ENCODE measurements around the gene LRMDA. TPM values are rescaled to one million over a fixed set of nuclear protein-coding genes. Genes with fewer than 3 reads are reported as not detected.

LRMDA gene
- total and polyA plus RNA-seq, 2 of the 4 experiments (the other 2 are of a cell fraction): 0.07 TPM; not detected in 1

- no peak overlapping the region for H2BK20ac ChIP-seq (ENCODE audit: low read depth, low read length)
- H3K4me1 ChIP-seq (ENCODE audit: control insufficient read depth, insufficient read depth, low read length): no peaks in the 10 kb centered on the region
- in situ Hi-C loops (cut with MboI; ENCODE audit: low sequenced_read_pairs) (loop anchor here (10.0 kb wide), 1 partner anchor 508 kb away; no protein-coding TSS in a partner anchor), intact Hi-C loops (cut with micrococcal nuclease) (loop anchor here (10.0 kb wide), 1 partner anchor 618 kb away; no protein-coding TSS in a partner anchor), dilution Hi-C loops (cut with HindIII; ENCODE audit: low sequenced_read_pairs, unreplicated experiment) (no loop called here)
- ChIA-PET POLR2A (ENCODE audit: unreplicated experiment) (no interaction called here), CTCF (no interaction called here)
- no TSS peak for BruUV-seq (replicated peaks)
- no peak overlapping the region for H4K91ac ChIP-seq (ENCODE audit: insufficient read depth, low read depth, low read length)
- no peak overlapping the region for H3K27ac ChIP-seq (ENCODE audit: insufficient read depth, low read length)
- DNase-seq (no peak), ATAC-seq (ENCODE audit: low read depth) (no peak)
- H3K27me3 ChIP-seq (ENCODE audit: control insufficient read depth, insufficient read depth, low read length): no peaks in the 10 kb centered on the region
- H3K23ac ChIP-seq (ENCODE audit: low read depth, low read length): no peak overlapping the region
- H3K18ac ChIP-seq (ENCODE audit: low read depth, low read length): no peak overlapping the region
- H3K9ac ChIP-seq (ENCODE audit: low read depth, low read length): no peak overlapping the region
- H2AFZ ChIP-seq (replicated peaks; ENCODE audit: low read length, poor library complexity): no peak overlapping the region
- no CpG with 5 or more reads among the region's 6 CpGs for WGBS, 2 experiments (ENCODE audit: extremely low coverage in 2 of 2, insufficient read length in 1 of 2)
- H3K4ac ChIP-seq (ENCODE audit: low read depth, low read length): 0 out of 2 replicates have a peak overlapping the region, but pooled peaks have one; percentile 26
- no peak overlapping the region for H2BK15ac ChIP-seq (ENCODE audit: low read depth, low read length)
- H4K8ac ChIP-seq (ENCODE audit: low read depth in 2 of 2, low read length in 2 of 2): no peak overlapping the region
- H4K5ac ChIP-seq (ENCODE audit: low read depth, low read length): no peak overlapping the region
- H2BK120ac ChIP-seq (ENCODE audit: low read depth, low read length): no peak overlapping the region
- no peak overlapping the region for H2BK5ac ChIP-seq (ENCODE audit: low read depth, low read length, poor library complexity, severe bottlenecking)
- H3K9me1 ChIP-seq (ENCODE audit: insufficient read depth, low read length): no peaks in the 10 kb centered on the region
- H2AK9ac ChIP-seq (replicated peaks; ENCODE audit: low read depth, low read length, poor library complexity): no peak overlapping the region
- no peaks in the 10 kb centered on the region for H4K20me1 ChIP-seq (ENCODE audit: insufficient read depth, low read length)
- H3K36me3 ChIP-seq (ENCODE audit: control insufficient read depth, insufficient read depth, low read length): no peaks in the 10 kb centered on the region
- H3K4me3 ChIP-seq (ENCODE audit: insufficient read depth, low read depth, low read length): no peak overlapping the region
- no peaks in the 10 kb centered on the region for H3K9me3 ChIP-seq (ENCODE audit: control insufficient read depth, insufficient read depth, low read length)
- H3K14ac ChIP-seq (replicated peaks; ENCODE audit: low read depth, low read length): no peak overlapping the region
- no peak overlapping the region for H3K4me2 ChIP-seq (ENCODE audit: low read depth, low read length)
- no peaks in the 10 kb centered on the region for H3K79me1 ChIP-seq (ENCODE audit: low read depth in 1 of 2, low read length in 2 of 2)
- TF ChIP-seq, protein P1, sequence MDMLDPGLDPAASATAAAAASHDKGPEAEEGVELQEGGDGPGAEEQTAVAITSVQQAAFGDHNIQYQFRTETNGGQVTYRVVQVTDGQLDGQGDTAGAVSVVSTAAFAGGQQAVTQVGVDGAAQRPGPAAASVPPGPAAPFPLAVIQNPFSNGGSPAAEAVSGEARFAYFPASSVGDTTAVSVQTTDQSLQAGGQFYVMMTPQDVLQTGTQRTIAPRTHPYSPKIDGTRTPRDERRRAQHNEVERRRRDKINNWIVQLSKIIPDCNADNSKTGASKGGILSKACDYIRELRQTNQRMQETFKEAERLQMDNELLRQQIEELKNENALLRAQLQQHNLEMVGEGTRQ (IDR thresholded peaks at IDR 0.05; ENCODE audit: low read depth, low read length): no peak
- TF ChIP-seq RFX5 (IDR thresholded peaks at IDR 0.05; ENCODE audit: low read depth, low read length) (no peak), POLR2A (IDR thresholded peaks at IDR 0.05; ENCODE audit: low read depth, low read length) (no peak), CHD1 (IDR thresholded peaks at IDR 0.05; ENCODE audit: low read depth, low read length) (no peak)
- H3K56ac ChIP-seq (ENCODE audit: extremely low read depth, insufficient read depth, low read length): no peak overlapping the region
- no peak overlapping the region for H2AK5ac ChIP-seq (ENCODE audit: low read depth, low read length)
These were observed 1111.0 kb downstream of the LRMDA start for GRCh38 chr10:76542307-76542930.

Measured in IMR-90 (cell line).